Measurements from ENCODE around the gene SNX9.

SNX9 gene

DNA sequence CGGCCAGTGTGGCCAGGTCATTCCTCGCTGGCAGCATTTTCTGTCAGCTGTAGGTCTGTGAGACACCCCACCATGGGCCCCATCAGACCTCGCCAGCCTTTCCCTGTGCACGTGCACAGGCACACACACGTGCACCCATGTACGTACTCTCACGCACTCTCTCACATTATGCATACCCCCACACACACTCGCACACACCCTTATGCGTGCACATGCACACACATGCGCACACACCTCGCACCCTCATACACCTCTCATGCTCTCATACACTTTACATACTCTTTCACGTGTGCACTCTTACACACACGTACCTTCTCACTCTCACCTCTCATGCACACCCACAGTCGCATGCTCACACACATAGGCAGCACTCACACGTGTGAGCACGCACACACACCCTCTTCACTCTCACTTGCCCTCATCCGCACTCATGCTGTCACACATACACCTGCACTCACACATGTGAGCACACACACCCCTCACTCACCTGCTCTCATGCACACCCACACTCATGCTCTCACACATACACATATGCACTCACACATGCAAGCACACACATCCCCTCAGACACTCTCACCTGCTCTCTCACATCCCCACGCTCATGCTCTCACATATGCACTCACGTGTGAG is 46.7 kb downstream of the SNX9 start:
- TF ChIP-seq, protein P1, sequence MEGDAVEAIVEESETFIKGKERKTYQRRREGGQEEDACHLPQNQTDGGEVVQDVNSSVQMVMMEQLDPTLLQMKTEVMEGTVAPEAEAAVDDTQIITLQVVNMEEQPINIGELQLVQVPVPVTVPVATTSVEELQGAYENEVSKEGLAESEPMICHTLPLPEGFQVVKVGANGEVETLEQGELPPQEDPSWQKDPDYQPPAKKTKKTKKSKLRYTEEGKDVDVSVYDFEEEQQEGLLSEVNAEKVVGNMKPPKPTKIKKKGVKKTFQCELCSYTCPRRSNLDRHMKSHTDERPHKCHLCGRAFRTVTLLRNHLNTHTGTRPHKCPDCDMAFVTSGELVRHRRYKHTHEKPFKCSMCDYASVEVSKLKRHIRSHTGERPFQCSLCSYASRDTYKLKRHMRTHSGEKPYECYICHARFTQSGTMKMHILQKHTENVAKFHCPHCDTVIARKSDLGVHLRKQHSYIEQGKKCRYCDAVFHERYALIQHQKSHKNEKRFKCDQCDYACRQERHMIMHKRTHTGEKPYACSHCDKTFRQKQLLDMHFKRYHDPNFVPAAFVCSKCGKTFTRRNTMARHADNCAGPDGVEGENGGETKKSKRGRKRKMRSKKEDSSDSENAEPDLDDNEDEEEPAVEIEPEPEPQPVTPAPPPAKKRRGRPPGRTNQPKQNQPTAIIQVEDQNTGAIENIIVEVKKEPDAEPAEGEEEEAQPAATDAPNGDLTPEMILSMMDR (IDR thresholded peaks at IDR 0.05; ENCODE audit: low read depth, low read length): no peak
- no peak for DNase-seq (ENCODE audit: extremely low read depth, low read depth)

DNA sequence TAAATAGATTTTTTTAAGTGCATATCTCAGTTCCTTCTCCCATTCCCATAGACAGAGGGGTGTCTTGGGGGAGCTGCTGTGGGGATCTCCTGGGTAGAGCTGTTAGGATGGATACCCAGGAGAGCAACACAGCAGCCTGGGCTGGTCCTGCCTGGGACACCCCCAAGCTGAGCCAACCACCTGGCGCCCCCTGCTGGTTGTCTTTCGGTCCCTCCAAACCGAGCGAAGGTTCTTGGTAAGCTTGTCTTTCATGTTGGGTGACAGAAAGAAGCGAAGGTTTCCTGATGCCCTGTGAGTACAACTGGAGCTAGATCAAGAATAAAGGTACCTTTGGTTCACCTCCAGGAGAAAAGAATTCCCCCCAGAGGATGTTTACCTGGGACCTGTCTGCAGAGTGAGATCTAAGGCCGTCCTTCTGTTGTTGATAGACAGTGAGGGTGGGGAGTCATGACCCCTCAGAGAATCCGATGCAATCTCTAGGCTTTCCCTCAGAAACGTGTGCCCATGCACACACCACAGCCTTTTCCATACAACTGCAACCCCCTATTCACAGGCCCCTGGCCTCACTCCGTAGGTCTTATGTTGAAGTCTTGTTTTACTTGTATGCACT is 50.8 kb downstream of the SNX9 start:
- TF ChIP-seq, protein P1 (IDR thresholded peaks at IDR 0.05; ENCODE audit: low read depth, low read length): peak; percentile 84
- no peak for DNase-seq (ENCODE audit: extremely low read depth, low read depth)

DNA sequence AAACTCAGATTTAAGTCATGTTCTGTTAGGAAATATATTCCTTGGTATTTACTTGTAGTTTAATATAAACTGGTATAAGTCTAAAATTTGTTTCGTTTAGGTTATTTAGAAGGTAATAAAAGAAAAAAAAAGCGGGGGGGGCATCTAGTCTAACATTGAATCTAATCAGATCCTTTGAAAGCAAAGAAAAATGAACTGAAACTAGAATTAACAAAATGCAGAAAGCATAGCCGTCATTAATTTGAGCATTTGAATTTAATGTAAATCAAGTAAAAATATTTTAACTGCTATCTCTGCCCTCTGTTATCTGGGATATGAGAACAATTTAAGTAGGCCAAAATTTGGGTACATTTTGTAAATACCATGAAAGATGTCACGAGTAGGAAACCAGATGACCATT is 54.1 kb downstream of the SNX9 start:
- no peak for DNase-seq (ENCODE audit: extremely low read depth, low read depth)
- TF ChIP-seq, protein P1 (IDR thresholded peaks at IDR 0.05; ENCODE audit: low read depth, low read length): no peak

DNA sequence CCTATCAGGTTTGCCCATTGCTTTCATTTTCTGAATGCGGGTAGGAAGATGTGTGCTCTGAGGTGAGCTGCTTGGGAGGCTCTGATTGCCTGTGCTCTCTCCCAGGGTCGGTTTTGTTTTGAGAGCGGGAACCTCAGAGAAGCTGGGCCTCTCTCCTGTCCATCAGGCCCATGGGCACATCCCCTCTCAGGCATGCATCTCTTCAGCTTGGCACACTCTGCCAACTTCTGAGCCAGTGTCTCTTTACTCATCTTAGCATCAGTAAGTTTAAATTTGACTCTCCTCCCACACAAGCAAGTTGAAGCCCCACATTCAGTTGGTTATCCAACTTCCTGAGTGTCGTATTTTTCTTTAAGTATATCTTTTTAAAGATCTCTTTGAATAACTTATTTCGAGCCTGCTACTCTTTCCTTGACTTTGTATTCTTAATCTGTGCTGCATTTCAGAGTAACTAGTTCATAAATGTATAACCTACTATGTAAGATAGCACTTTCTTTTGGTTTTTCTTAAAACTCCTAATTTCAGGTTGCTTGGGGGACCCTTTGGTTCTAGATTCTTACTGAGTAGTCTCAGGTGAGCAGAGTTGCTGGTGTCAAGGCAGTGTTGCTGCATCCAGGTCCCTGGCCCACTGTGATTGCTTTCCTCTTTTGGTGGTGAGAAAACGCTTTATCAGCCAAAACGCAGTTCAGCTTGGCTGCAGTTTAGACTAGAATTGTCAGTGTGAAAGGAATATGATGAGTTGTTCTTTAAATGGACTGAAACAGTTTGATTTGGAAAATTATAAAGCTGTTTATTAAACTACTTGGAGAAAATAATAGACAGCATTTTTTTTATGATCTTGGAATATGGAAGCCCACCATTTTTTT is 54.8 kb downstream of the SNX9 start:
- DNase-seq (ENCODE audit: extremely low read depth, low read depth): no peak
- TF ChIP-seq, protein P1 (IDR thresholded peaks at IDR 0.05; ENCODE audit: low read depth, low read length): no peak

DNA sequence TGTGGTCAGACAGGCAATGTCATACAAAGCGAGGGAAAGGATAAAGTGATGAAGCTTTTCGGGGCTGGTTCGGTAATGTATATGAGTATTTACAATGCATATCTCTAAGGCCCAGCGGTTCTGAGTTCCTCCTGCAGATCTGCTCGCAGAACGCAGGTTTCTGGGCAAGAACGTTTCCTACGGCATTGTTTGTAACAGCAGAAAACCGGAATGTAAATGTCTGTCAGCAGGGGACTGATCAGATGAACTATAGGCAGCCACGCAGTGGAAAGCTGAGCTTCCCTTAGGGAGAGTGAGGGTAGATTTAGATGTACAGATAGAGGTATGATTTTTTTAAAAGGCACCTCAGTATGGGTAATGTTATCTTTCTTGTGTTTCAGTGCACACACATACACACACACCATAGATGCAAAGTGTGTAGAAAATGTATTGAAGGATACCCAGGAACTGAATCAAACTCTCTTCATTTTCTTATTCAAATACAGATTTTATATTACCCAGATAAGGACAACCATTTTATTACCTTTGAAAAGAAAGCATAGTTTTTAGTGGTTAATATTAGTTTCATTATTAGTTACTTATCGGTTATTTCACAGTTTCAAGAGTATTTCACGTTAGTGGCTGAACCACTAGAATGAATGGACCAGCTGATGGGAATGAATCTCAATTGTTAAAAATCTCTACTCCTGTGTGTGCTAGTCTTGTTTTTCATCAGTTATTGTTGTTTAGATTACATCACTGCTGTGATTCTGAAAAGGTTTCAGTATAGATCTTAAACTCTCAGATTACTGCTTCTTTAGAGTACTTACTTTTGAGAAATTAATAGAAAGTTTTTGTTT is 56.2 kb downstream of the SNX9 start:
- TF ChIP-seq, protein P1 (IDR thresholded peaks at IDR 0.05; ENCODE audit: low read depth, low read length): no peak
- no peak for DNase-seq (ENCODE audit: extremely low read depth, low read depth)

DNA sequence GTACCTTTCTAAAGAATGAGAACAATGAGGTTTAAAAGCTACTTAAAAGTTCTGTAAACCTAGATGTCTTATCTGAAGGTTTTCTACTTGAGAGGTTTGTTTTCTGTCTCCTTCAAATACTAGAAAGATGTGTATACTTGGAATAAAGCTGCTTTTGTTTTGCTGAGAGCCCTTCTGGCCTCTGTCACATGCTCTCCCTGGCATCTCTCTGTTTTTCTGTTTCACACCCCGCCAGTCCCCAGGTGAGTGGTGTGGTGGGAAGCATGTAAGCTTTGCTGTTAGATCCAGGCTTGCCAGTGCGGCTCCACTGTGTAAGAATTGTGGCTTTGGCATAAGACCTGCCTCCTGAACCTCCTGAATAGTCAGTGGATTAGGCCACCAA is 56.8 kb downstream of the SNX9 start:
- no peak for DNase-seq (ENCODE audit: extremely low read depth, low read depth)
- TF ChIP-seq, protein P1 (IDR thresholded peaks at IDR 0.05; ENCODE audit: low read depth, low read length): no peak

Measured in AG09319 (cell line).